ENCODE data around the gene PEX11G.

DNA sequence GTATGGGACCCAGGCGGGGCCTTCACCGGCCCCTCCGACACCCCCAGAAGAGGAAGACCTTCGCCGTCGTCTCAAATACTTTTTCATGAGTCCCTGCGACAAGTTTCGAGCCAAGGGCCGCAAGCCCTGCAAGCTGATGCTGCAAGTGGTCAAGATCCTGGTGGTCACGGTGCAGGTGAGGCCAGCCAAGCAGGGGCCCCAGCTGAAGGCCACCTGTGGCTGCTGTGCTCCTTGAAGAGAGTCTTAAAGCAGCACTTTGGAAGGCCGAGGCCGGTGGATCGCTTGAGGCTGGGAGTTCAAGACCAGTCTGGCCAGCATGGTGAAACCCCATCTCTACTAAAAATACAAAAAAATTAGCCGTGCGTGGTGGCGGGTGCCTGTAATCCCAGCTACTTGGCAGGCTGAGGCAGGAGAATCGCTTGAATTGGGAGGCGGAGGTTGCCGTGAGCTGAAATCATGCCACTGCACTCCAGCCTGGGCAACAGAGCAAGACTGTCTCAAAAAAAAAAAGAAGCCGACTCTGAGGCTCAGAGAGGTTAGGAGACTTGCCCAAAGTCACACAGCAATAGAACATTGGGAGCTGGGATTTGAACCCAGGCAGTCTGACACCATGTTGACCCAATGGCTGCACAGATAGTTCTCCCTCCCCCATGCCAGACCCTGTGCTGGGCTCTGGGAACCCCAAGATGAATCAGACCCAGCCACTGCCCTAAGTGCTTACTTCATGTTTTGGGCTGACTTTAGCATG lies 36.3 kb upstream of the PEX11G start:
- TF ChIP-seq, protein P1, sequence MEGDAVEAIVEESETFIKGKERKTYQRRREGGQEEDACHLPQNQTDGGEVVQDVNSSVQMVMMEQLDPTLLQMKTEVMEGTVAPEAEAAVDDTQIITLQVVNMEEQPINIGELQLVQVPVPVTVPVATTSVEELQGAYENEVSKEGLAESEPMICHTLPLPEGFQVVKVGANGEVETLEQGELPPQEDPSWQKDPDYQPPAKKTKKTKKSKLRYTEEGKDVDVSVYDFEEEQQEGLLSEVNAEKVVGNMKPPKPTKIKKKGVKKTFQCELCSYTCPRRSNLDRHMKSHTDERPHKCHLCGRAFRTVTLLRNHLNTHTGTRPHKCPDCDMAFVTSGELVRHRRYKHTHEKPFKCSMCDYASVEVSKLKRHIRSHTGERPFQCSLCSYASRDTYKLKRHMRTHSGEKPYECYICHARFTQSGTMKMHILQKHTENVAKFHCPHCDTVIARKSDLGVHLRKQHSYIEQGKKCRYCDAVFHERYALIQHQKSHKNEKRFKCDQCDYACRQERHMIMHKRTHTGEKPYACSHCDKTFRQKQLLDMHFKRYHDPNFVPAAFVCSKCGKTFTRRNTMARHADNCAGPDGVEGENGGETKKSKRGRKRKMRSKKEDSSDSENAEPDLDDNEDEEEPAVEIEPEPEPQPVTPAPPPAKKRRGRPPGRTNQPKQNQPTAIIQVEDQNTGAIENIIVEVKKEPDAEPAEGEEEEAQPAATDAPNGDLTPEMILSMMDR (conservative IDR thresholded peaks at IDR 0.05): no peak
- TF ChIP-seq ZFX (IDR thresholded peaks at IDR 0.05): no peak
